Measurements from ENCODE around the gene ACBD4. TPM values are rescaled to one million over a fixed set of nuclear protein-coding genes. Genes with fewer than 3 reads are reported as not detected.
A peak's percentile ranks its signal among the peaks of the same experiment; 100 is the strongest.

The ACBD4 gene
- total and polyA plus RNA-seq, 2 of the 13 experiments (the other 11 are each of a cell fraction or from before 2014, with no cell fraction given): 16.1 to 26.9 TPM

DNA sequence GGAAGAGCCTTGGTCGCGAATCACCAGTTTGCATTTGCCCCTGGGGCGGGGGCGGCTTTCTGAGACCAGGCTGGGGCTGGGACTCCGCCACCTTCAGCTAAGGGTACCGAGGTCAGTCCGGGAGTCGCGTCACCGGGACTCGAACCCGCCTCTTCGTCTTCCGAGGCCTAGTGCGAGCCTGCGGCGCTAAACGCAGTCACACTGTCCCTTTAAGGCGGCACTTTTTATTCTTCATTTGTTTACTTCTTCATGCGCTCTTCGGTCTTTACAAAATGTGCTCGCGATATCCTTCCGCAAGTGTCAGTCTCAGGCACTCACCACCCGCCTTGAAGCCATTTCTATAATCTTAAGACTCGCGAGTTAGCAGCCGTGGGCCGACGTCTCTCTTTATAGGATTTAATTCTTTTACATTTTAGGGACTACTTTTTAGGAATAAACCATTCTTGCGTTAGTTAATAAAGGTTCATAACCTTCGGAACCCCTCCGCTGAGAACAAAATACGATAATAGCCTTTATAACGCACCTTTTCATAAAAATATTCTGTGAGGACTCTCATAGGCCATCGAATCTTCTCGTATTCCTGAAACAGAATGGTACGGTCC lies 12.2 kb downstream of the ACBD4 start (continued):
- TF ChIP-seq SIN3A (IDR thresholded peaks at IDR 0.05; ENCODE audit: borderline replicate concordance, low read depth, low read length) (peak; percentile 52), ELF1 (CRISPR knock-in tag; IDR thresholded peaks at IDR 0.05) (no peak), MIXL1 (CRISPR knock-in tag; IDR thresholded peaks at IDR 0.05) (peak; percentile 85), KDM5B (CRISPR knock-in tag; IDR thresholded peaks at IDR 0.05; ENCODE audit: borderline replicate concordance) (0 out of 2 replicates have a peak, but pooled peaks have one; percentile 3), CHD4 (IDR thresholded peaks at IDR 0.05; ENCODE audit: borderline replicate concordance, low read length) (peak; percentile 53; the same call in 1 of the 2 replicates), ZNF775 (CRISPR knock-in tag; IDR thresholded peaks at IDR 0.05; ENCODE audit: borderline replicate concordance) (0 out of 2 replicates have a peak, but pooled peaks have one; percentile 26), SP5 (CRISPR knock-in tag; IDR thresholded peaks at IDR 0.05; ENCODE audit: borderline replicate concordance, low read depth) (no peak), ADNP (CRISPR knock-in tag; IDR thresholded peaks at IDR 0.05) (peak; percentile 83), MLLT10 (CRISPR knock-in tag; IDR thresholded peaks at IDR 0.05) (no peak), SOX5 (CRISPR knock-in tag; IDR thresholded peaks at IDR 0.05; ENCODE audit: borderline replicate concordance) (no peak; the same call in 1 of the 2 replicates), ATRX (CRISPR knock-in tag; IDR thresholded peaks at IDR 0.05; ENCODE audit: borderline replicate concordance) (no peak), ELF3 (CRISPR knock-in tag; IDR thresholded peaks at IDR 0.05) (peak; percentile 22; the same call in 1 of the 2 replicates), ZNF296 (CRISPR knock-in tag; conservative IDR thresholded peaks at IDR 0.05) (peak; percentile 81; the same call in 1 of the 2 replicates), NFKBIZ (CRISPR knock-in tag; IDR thresholded peaks at IDR 0.05) (peak; percentile 53; the same call in 1 of the 2 replicates)
- TF ChIP-seq, protein P1, sequence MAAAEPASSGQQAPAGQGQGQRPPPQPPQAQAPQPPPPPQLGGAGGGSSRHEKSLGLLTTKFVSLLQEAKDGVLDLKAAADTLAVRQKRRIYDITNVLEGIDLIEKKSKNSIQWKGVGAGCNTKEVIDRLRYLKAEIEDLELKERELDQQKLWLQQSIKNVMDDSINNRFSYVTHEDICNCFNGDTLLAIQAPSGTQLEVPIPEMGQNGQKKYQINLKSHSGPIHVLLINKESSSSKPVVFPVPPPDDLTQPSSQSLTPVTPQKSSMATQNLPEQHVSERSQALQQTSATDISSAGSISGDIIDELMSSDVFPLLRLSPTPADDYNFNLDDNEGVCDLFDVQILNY (CRISPR knock-in tag; conservative IDR thresholded peaks at IDR 0.05): no peak
- TF ChIP-seq, protein P2, sequence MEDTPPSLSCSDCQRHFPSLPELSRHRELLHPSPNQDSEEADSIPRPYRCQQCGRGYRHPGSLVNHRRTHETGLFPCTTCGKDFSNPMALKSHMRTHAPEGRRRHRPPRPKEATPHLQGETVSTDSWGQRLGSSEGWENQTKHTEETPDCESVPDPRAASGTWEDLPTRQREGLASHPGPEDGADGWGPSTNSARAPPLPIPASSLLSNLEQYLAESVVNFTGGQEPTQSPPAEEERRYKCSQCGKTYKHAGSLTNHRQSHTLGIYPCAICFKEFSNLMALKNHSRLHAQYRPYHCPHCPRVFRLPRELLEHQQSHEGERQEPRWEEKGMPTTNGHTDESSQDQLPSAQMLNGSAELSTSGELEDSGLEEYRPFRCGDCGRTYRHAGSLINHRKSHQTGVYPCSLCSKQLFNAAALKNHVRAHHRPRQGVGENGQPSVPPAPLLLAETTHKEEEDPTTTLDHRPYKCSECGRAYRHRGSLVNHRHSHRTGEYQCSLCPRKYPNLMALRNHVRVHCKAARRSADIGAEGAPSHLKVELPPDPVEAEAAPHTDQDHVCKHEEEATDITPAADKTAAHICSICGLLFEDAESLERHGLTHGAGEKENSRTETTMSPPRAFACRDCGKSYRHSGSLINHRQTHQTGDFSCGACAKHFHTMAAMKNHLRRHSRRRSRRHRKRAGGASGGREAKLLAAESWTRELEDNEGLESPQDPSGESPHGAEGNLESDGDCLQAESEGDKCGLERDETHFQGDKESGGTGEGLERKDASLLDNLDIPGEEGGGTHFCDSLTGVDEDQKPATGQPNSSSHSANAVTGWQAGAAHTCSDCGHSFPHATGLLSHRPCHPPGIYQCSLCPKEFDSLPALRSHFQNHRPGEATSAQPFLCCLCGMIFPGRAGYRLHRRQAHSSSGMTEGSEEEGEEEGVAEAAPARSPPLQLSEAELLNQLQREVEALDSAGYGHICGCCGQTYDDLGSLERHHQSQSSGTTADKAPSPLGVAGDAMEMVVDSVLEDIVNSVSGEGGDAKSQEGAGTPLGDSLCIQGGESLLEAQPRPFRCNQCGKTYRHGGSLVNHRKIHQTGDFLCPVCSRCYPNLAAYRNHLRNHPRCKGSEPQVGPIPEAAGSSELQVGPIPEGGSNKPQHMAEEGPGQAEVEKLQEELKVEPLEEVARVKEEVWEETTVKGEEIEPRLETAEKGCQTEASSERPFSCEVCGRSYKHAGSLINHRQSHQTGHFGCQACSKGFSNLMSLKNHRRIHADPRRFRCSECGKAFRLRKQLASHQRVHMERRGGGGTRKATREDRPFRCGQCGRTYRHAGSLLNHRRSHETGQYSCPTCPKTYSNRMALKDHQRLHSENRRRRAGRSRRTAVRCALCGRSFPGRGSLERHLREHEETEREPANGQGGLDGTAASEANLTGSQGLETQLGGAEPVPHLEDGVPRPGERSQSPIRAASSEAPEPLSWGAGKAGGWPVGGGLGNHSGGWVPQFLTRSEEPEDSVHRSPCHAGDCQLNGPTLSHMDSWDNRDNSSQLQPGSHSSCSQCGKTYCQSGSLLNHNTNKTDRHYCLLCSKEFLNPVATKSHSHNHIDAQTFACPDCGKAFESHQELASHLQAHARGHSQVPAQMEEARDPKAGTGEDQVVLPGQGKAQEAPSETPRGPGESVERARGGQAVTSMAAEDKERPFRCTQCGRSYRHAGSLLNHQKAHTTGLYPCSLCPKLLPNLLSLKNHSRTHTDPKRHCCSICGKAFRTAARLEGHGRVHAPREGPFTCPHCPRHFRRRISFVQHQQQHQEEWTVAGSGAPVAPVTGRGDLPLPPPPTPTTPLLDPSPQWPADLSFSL (CRISPR knock-in tag; IDR thresholded peaks at IDR 0.05): no peak
- TF ChIP-seq, protein P3, sequence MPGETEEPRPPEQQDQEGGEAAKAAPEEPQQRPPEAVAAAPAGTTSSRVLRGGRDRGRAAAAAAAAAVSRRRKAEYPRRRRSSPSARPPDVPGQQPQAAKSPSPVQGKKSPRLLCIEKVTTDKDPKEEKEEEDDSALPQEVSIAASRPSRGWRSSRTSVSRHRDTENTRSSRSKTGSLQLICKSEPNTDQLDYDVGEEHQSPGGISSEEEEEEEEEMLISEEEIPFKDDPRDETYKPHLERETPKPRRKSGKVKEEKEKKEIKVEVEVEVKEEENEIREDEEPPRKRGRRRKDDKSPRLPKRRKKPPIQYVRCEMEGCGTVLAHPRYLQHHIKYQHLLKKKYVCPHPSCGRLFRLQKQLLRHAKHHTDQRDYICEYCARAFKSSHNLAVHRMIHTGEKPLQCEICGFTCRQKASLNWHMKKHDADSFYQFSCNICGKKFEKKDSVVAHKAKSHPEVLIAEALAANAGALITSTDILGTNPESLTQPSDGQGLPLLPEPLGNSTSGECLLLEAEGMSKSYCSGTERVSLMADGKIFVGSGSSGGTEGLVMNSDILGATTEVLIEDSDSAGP (CRISPR knock-in tag; IDR thresholded peaks at IDR 0.05; ENCODE audit: borderline replicate concordance): peak; percentile 100
- TF ChIP-seq, protein P4, sequence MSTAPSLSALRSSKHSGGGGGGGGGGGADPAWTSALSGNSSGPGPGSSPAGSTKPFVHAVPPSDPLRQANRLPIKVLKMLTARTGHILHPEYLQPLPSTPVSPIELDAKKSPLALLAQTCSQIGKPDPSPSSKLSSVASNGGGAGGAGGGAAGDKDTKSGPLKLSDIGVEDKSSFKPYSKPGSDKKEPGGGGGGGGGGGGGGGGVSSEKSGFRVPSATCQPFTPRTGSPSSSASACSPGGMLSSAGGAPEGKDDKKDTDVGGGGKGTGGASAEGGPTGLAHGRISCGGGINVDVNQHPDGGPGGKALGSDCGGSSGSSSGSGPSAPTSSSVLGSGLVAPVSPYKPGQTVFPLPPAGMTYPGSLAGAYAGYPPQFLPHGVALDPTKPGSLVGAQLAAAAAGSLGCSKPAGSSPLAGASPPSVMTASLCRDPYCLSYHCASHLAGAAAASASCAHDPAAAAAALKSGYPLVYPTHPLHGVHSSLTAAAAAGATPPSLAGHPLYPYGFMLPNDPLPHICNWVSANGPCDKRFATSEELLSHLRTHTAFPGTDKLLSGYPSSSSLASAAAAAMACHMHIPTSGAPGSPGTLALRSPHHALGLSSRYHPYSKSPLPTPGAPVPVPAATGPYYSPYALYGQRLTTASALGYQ (CRISPR knock-in tag; IDR thresholded peaks at IDR 0.05): no peak; the same call in 1 of the 2 replicates
